ENCODE results near the gene INTS6. TPM values are rescaled to one million over a fixed set of nuclear protein-coding genes. Genes with fewer than 3 reads are reported as not detected.

INTS6 gene
- total and polyA plus RNA-seq, 7 experiments from 2014 or later, result 23.7 to 67.0 (median 61.9) TPM

DNA sequence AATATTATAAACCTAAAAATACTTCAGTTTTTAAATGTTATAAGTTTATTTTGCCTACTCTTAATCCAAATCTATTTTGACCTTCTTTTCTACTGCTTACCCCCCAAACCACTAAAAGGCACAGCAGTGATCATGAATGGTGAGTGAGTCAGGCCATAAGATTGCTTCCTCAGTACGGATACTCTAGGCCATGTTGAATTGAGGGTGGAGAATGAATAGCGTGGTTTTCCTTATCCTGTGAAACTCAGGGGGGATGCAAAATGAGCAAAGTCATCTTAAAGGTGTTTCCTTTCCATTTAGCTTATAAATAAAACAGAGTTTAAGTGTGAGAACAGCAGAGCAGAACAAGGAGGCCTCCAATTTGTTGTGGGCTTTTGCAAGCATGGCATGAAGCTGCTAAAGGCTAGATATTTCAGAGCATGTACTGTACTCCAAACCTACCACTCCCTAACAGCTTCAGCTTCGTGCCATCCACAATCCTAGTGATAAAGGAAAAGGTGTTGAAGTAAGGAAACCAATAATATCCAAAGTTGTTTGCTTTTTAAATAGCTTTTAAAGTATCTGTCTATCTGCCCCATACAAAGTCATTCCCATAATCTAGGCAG, 88.3 kb downstream of the INTS6 start:
- H3K4me1 ChIP-seq (ENCODE audit: control insufficient read depth in 2 of 2, insufficient read depth in 2 of 2, low read length in 2 of 2), result no peaks in the 10 kb centered on the region
- ATAC-seq, result no peak
- DNase-seq, result no peak
- H3K4me3 Mint-ChIP-seq, result no peak overlapping the region
- no peak overlapping the region for H3K27ac ChIP-seq (ENCODE audit: low read depth, low read length)
- ChIA-PET POLR2A (interaction anchor here (0.6 kb wide), 1 partner anchor 45 kb away, joined by 3 read pairs; no protein-coding TSS in a partner anchor), CTCF (interaction anchor here (0.5 kb wide), 1 partner anchor 71 kb away, joined by 3 read pairs; no protein-coding TSS in a partner anchor)
- peaks cover 7 to 51% (median 23%) of the 10 kb centered on the region in 5 donors for H3K36me3 Mint-ChIP-seq
- H3K36me3 ChIP-seq (ENCODE audit: control insufficient read depth in 2 of 3, insufficient read depth in 3 of 3, low read length in 3 of 3), result peaks cover 7 to 37% (median 13%) of the 10 kb centered on the region in 3 experiments
- H3K27me3 ChIP-seq (ENCODE audit: control insufficient read depth in 2 of 2, insufficient read depth in 2 of 2, low read length in 2 of 2), result no peaks in the 10 kb centered on the region
- H3K4me3 ChIP-seq (ENCODE audit: low read length), result no peak overlapping the region
- no peaks in the 10 kb centered on the region for H3K27me3 Mint-ChIP-seq
- H3K9me3 Mint-ChIP-seq, result no peaks in the 10 kb centered on the region
- H3K4me1 Mint-ChIP-seq, result peaks cover 0 to 9% (median 0%) of the 10 kb centered on the region in 7 donors
- peak overlapping the region in 3 of 9 donors; percentile 13 to 46 (median 23) for H3K27ac Mint-ChIP-seq
- intact Hi-C loops (cut with micrococcal nuclease), result no loop called here
- H3K9me3 ChIP-seq (ENCODE audit: control insufficient read depth in 2 of 3, low read length in 3 of 3), result no peaks in the 10 kb centered on the region

DNA sequence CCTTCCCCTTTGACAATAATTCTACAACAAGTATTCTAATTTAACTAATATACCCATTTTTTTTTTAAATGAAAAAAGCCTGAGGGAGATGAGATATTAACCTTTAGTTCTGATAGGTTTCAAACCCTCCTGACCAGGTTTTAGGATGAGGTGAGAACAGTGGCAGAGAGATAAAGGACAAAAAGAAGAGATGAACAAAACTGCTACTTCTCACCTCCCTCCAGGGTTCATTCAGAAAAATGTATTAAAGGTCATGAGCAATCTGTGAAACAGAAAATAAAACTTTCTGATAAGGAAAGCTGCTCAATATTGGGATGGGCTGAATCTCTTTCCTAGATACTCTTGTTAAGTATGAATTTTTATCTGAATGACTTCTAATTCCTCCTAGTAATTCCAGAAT, 89.2 kb downstream of the INTS6 start:
- ATAC-seq (no peak), DNase-seq (no peak)
- no peak overlapping the region for H3K4me3 Mint-ChIP-seq
- peaks cover 3 to 48% (median 23%) of the 10 kb centered on the region in 5 donors for H3K36me3 Mint-ChIP-seq
- no peaks in the 10 kb centered on the region for H3K4me1 ChIP-seq (ENCODE audit: control insufficient read depth in 2 of 2, insufficient read depth in 2 of 2, low read length in 2 of 2)
- CTCF ChIA-PET, result no interaction called here
- no peaks in the 10 kb centered on the region for H3K9me3 Mint-ChIP-seq
- H3K36me3 ChIP-seq (ENCODE audit: control insufficient read depth in 2 of 3, insufficient read depth in 3 of 3, low read length in 3 of 3), result peaks cover 7 to 29% (median 13%) of the 10 kb centered on the region in 3 experiments
- no peaks in the 10 kb centered on the region for H3K27me3 ChIP-seq (ENCODE audit: control insufficient read depth in 2 of 2, insufficient read depth in 2 of 2, low read length in 2 of 2)
- no peak overlapping the region for H3K4me3 ChIP-seq (ENCODE audit: low read length)
- intact Hi-C loops (cut with micrococcal nuclease), result no loop called here
- H3K27me3 Mint-ChIP-seq, result no peaks in the 10 kb centered on the region
- no peaks in the 10 kb centered on the region for H3K9me3 ChIP-seq (ENCODE audit: control insufficient read depth in 2 of 3, low read length in 3 of 3)
- no peak overlapping the region for H3K27ac Mint-ChIP-seq
- no peak overlapping the region for H3K27ac ChIP-seq (ENCODE audit: low read depth, low read length)
- POLR2A ChIA-PET, result no interaction called here
- H3K4me1 Mint-ChIP-seq, result peaks cover 0 to 9% (median 0%) of the 10 kb centered on the region in 7 donors

- Mint-ChIP-seq H3K4me1 (peaks cover 0 to 7% (median 0%) of the 10 kb centered on the region in 7 donors), H3K27ac (no peak overlapping the region), H3K4me3 (no peak overlapping the region), H3K9me3 (no peaks in the 10 kb centered on the region), H3K27me3 (no peaks in the 10 kb centered on the region), H3K36me3 (peaks cover 0 to 42% (median 16%) of the 10 kb centered on the region in 5 donors)
- H3K27ac ChIP-seq (ENCODE audit: low read depth, low read length), result no peak overlapping the region
- ATAC-seq, result no peak
- no peaks in the 10 kb centered on the region for H3K9me3 ChIP-seq (ENCODE audit: control insufficient read depth in 2 of 3, low read length in 3 of 3)
- intact Hi-C loops (cut with micrococcal nuclease), result no loop called here
- no peaks in the 10 kb centered on the region for H3K4me1 ChIP-seq (ENCODE audit: control insufficient read depth in 2 of 2, insufficient read depth in 2 of 2, low read length in 2 of 2)
- no peaks in the 10 kb centered on the region for H3K27me3 ChIP-seq (ENCODE audit: control insufficient read depth in 2 of 2, insufficient read depth in 2 of 2, low read length in 2 of 2)
- DNase-seq, result no peak
- CTCF ChIA-PET, result no interaction called here
- peaks cover 0 to 10% (median 9%) of the 10 kb centered on the region in 3 experiments for H3K36me3 ChIP-seq (ENCODE audit: control insufficient read depth in 2 of 3, insufficient read depth in 3 of 3, low read length in 3 of 3)
- H3K4me3 ChIP-seq (ENCODE audit: low read length), result no peak overlapping the region
- POLR2A ChIA-PET, result no interaction called here
Observed at GRCh38 chr13:51361106-51361505, 91.7 kb downstream of the INTS6 start.

GRCh38 chr13:51360489-51360888, 92.3 kb downstream of the INTS6 start:
- intact Hi-C loops (cut with micrococcal nuclease), result no loop called here
- Mint-ChIP-seq H3K27ac (no peak overlapping the region), H3K4me3 (no peak overlapping the region), H3K4me1 (peaks cover 0 to 7% (median 0%) of the 10 kb centered on the region in 7 donors), H3K27me3 (no peaks in the 10 kb centered on the region), H3K9me3 (no peaks in the 10 kb centered on the region), H3K36me3 (peaks cover 0 to 41% (median 16%) of the 10 kb centered on the region in 5 donors)
- no peaks in the 10 kb centered on the region for H3K27me3 ChIP-seq (ENCODE audit: control insufficient read depth in 2 of 2, insufficient read depth in 2 of 2, low read length in 2 of 2)
- ChIA-PET POLR2A (no interaction called here), CTCF (no interaction called here)
- H3K4me3 ChIP-seq (ENCODE audit: low read length), result no peak overlapping the region
- H3K27ac ChIP-seq (ENCODE audit: low read depth, low read length), result no peak overlapping the region
- no peak for DNase-seq
- H3K9me3 ChIP-seq (ENCODE audit: control insufficient read depth in 2 of 3, low read length in 3 of 3), result no peaks in the 10 kb centered on the region
- no peak for ATAC-seq
- peaks cover 0 to 8% (median 6%) of the 10 kb centered on the region in 3 experiments for H3K36me3 ChIP-seq (ENCODE audit: control insufficient read depth in 2 of 3, insufficient read depth in 3 of 3, low read length in 3 of 3)
- H3K4me1 ChIP-seq (ENCODE audit: control insufficient read depth in 2 of 2, insufficient read depth in 2 of 2, low read length in 2 of 2), result no peaks in the 10 kb centered on the region

- POLR2A ChIA-PET, result interaction anchor here (1.2 kb wide), 1 partner anchor 94 kb away, joined by 3 read pairs; no protein-coding TSS in a partner anchor
- no peaks in the 10 kb centered on the region for H3K9me3 Mint-ChIP-seq
- no peak overlapping the region for H3K27ac Mint-ChIP-seq
- CTCF ChIA-PET, result interaction anchor here (0.7 kb wide), 1 partner anchor 537 kb away, joined by 3 read pairs; no protein-coding TSS in a partner anchor
- H3K4me1 Mint-ChIP-seq, result peaks cover 0 to under 1% (median 0%) of the 10 kb centered on the region in 7 donors
- peaks cover 0 to 34% (median 8%) of the 10 kb centered on the region in 5 donors for H3K36me3 Mint-ChIP-seq
- Histone ChIP-seq H3K4me3 (ENCODE audit: low read length) (no peak overlapping the region), H3K9me3 (ENCODE audit: control insufficient read depth in 2 of 3, low read length in 3 of 3) (no peaks in the 10 kb centered on the region), H3K27ac (ENCODE audit: low read depth, low read length) (no peak overlapping the region), H3K27me3 (ENCODE audit: control insufficient read depth in 2 of 2, insufficient read depth in 2 of 2, low read length in 2 of 2) (no peaks in the 10 kb centered on the region), H3K36me3 (ENCODE audit: control insufficient read depth in 2 of 3, insufficient read depth in 3 of 3, low read length in 3 of 3) (peaks cover 0 to under 1% (median 0%) of the 10 kb centered on the region in 3 experiments), H3K4me1 (ENCODE audit: control insufficient read depth in 2 of 2, insufficient read depth in 2 of 2, low read length in 2 of 2) (no peaks in the 10 kb centered on the region)
- no peak for DNase-seq
- ATAC-seq, result no peak
- intact Hi-C loops (cut with micrococcal nuclease), result no loop called here
- no peak overlapping the region for H3K4me3 Mint-ChIP-seq
- H3K27me3 Mint-ChIP-seq, result no peaks in the 10 kb centered on the region
Observed at GRCh38 chr13:51359352-51359751, 93.5 kb downstream of the INTS6 start.

- CTCF ChIA-PET, result no interaction called here
- H3K9me3 ChIP-seq (ENCODE audit: control insufficient read depth in 2 of 3, low read length in 3 of 3), result no peaks in the 10 kb centered on the region
- POLR2A ChIA-PET, result interaction anchor here (1.2 kb wide), 1 partner anchor 95 kb away, joined by 3 read pairs; no protein-coding TSS in a partner anchor
- no peak overlapping the region for H3K27ac Mint-ChIP-seq
- no peaks in the 10 kb centered on the region for H3K36me3 ChIP-seq (ENCODE audit: control insufficient read depth in 2 of 3, insufficient read depth in 3 of 3, low read length in 3 of 3)
- H3K4me3 Mint-ChIP-seq, result no peak overlapping the region
- DNase-seq (no peak), ATAC-seq (no peak)
- H3K27me3 ChIP-seq (ENCODE audit: control insufficient read depth in 2 of 2, insufficient read depth in 2 of 2, low read length in 2 of 2), result no peaks in the 10 kb centered on the region
- no peak overlapping the region for H3K27ac ChIP-seq (ENCODE audit: low read depth, low read length)
- H3K27me3 Mint-ChIP-seq, result no peaks in the 10 kb centered on the region
- H3K4me1 ChIP-seq (ENCODE audit: control insufficient read depth in 2 of 2, insufficient read depth in 2 of 2, low read length in 2 of 2), result no peaks in the 10 kb centered on the region
- no peaks in the 10 kb centered on the region for H3K4me1 Mint-ChIP-seq
- H3K4me3 ChIP-seq (ENCODE audit: low read length), result no peak overlapping the region
- H3K9me3 Mint-ChIP-seq, result no peaks in the 10 kb centered on the region
- intact Hi-C loops (cut with micrococcal nuclease), result no loop called here
- H3K36me3 Mint-ChIP-seq, result peaks cover 0 to 30% (median 5%) of the 10 kb centered on the region in 5 donors
Observed at GRCh38 chr13:51357928-51358595, 94.8 kb downstream of the INTS6 start.
